K562 (cell line): ENCODE results near the gene CCDC71L. TPM values are rescaled to one million over a fixed set of nuclear protein-coding genes. Genes with fewer than 3 reads are reported as not detected.

Experiments used
- BCOR ChIP-seq: fragments of 450-650 bp; IDR thresholded peaks from 2 replicates; pipeline ENCODE4 v1.6.1; 2016
- CC2D1A ChIP-seq: fragments of 450-650 bp; IDR thresholded peaks from 2 replicates; pipeline ENCODE4 v1.6.1; 2017; ENCODE audit warnings: mild to moderate bottlenecking
- CCNT2 ChIP-seq: IDR thresholded peaks from 2 replicates; pipeline ENCODE4 v1.6.1; 2011; ENCODE audit warnings: borderline replicate concordance, low read depth, mild to moderate bottlenecking, moderate library complexity, mixed read lengths, low read length; ENCODE audit not compliant: insufficient read length; ENCODE audit errors: extremely low read depth
- DACH1 ChIP-seq: fragments of 450-650 bp; IDR thresholded peaks from 2 replicates; pipeline ENCODE4 v1.6.1; 2018; ENCODE audit not compliant: partially characterized antibody
- ESRRA ChIP-seq: fragments of 450-650 bp; IDR thresholded peaks from 2 replicates; pipeline ENCODE4 v1.6.1; 2014; ENCODE audit warnings: low read depth, mild to moderate bottlenecking, moderate library complexity, borderline replicate concordance
- GABPA ChIP-seq: fragments of 200-800 bp; sonication (Bioruptor generic); conservative IDR thresholded peaks from 2 replicates; pipeline ENCODE4 v1.6.1; 2016; ENCODE audit warnings: low read depth, missing genetic modification characterization, missing compliant biosample characterization
- GABPB1 ChIP-seq: sonication (generic); formaldehyde crosslinking; IDR thresholded peaks from 2 replicates; pipeline ENCODE4 v1.8.0; 2022; ENCODE audit warnings: mild to moderate bottlenecking, missing genetic modification reagents
- GATA2 ChIP-seq: sonication (generic); formaldehyde crosslinking; IDR thresholded peaks from 2 replicates; pipeline ENCODE4 v1.4.0; 2020; ENCODE audit warnings: mild to moderate bottlenecking, missing genetic modification reagents
- GATAD2B ChIP-seq: fragments of 450-650 bp; IDR thresholded peaks from 2 replicates; pipeline ENCODE4 v1.6.1; 2017; ENCODE audit warnings: mild to moderate bottlenecking, borderline replicate concordance
- HDAC2 ChIP-seq: fragments of 450-650 bp; IDR thresholded peaks from 2 replicates; pipeline ENCODE4 v1.6.1; 2016; ENCODE audit warnings: mild to moderate bottlenecking
- L3MBTL2 ChIP-seq: fragments of 450-650 bp; IDR thresholded peaks from 2 replicates; pipeline ENCODE4 v1.6.1; 2016; ENCODE audit warnings: mild to moderate bottlenecking, moderate library complexity
- MTA1 ChIP-seq: fragments of 450-650 bp; IDR thresholded peaks from 2 replicates; pipeline ENCODE4 v1.6.1; 2017; ENCODE audit warnings: borderline replicate concordance
- NCOA4 ChIP-seq: fragments of 450-650 bp; IDR thresholded peaks from 2 replicates; pipeline ENCODE4 v1.6.1; 2018; ENCODE audit warnings: mild to moderate bottlenecking; ENCODE audit not compliant: partially characterized antibody
- NFRKB ChIP-seq: fragments of 450-650 bp; IDR thresholded peaks from 2 replicates; pipeline ENCODE4 v1.6.1; 2016; ENCODE audit warnings: low read depth
- NR2C1 ChIP-seq, 2 experiments: fragments of 450-650 bp; IDR thresholded peaks; 2 replicates each; pipeline ENCODE4 v1.6.1; 2017; ENCODE audit warnings: mild to moderate bottlenecking in 2 of 2, antibody characterized with exemption in 1 of 2, inconsistent platforms in 1 of 2, missing compliant biosample characterization in 1 of 2, missing genetic modification characterization in 1 of 2
- PKNOX1 ChIP-seq: fragments of 450-650 bp; IDR thresholded peaks from 2 replicates; pipeline ENCODE4 v1.6.1; 2016
- RCOR1 ChIP-seq, 2 experiments: IDR thresholded peaks; 2 replicates each; pipeline ENCODE4 v1.6.1; 2012; ENCODE audit warnings: low read depth in 2 of 2, low read length in 2 of 2, borderline replicate concordance in 1 of 2, improper control_type of control experiment in 1 of 2
- SMARCC2 ChIP-seq: fragments of 450-650 bp; IDR thresholded peaks from 2 replicates; pipeline ENCODE4 v1.6.1; 2017; ENCODE audit warnings: antibody characterized with exemption, moderate library complexity, mild to moderate bottlenecking, low read depth
- SP1 ChIP-seq: sonication (generic); formaldehyde crosslinking; IDR thresholded peaks from 2 replicates; pipeline ENCODE4 v1.8.1; 2022; ENCODE audit warnings: mild to moderate bottlenecking, missing genetic modification reagents
- TARDBP ChIP-seq: fragments of 450-650 bp; IDR thresholded peaks from 2 replicates; pipeline ENCODE4 v1.6.1; 2016
- TCF3 ChIP-seq: sonication (generic); formaldehyde crosslinking; IDR thresholded peaks from 2 replicates; pipeline ENCODE4 v1.4.0; 2020; ENCODE audit warnings: mild to moderate bottlenecking, missing genetic modification reagents
- TEAD4 ChIP-seq, 2 experiments: sonication (generic) in 1 of 2; formaldehyde crosslinking in 1 of 2; IDR thresholded peaks; 2 replicates each; pipeline versions ENCODE4 v1.6.1 to v1.8.0; 2012 to 2022; ENCODE audit warnings: borderline replicate concordance in 1 of 2, inconsistent platforms in 1 of 2, low read length in 1 of 2, mild to moderate bottlenecking in 1 of 2, missing genetic modification reagents in 1 of 2
- ZNF175 ChIP-seq: fragments of 200-800 bp; sonication (Bioruptor generic); IDR thresholded peaks from 2 replicates; pipeline ENCODE4 v1.6.1; 2016; ENCODE audit warnings: low read depth, mild to moderate bottlenecking, missing genetic modification characterization, missing compliant biosample characterization
- polyA plus RNA-seq, 8 experiments: library from polyadenylated mRNA; depleted of rRNA in 4 of 8; stranded (reverse) in 5 of 8; unstranded in 3 of 8; fragments of >200 nt; fragmentation: Nextera tagmentation in 2 of 8; fragmentation: Illumina TruSeq in 1 of 8; extraction: Ambion mirVana in 2 of 8; extraction: Trizol in 1 of 8; gene quantifications; 2 replicates each; pipeline versions ENCODE4 v1.2.1 to v1.2.3, GENCODE V29; 2011 to 2014; ENCODE audit warnings: inconsistent platforms in 1 of 8, missing spikeins in 1 of 8
- total RNA-seq, 7 experiments: library from RNA; depleted of rRNA in 6 of 7; stranded (reverse); fragments of >200 nt in 6 of 7; fragmentation: Illumina TruSeq in 2 of 7; extraction: Trizol in 2 of 7; gene quantifications; 2 replicates each; pipeline versions ENCODE4 v1.2.1 to v1.2.3, GENCODE V29; 2011 to 2021; ENCODE audit warnings: low replicate concordance in 1 of 7
- TF ChIP-seq, protein P1 (sequence below): sonication (generic); formaldehyde crosslinking; IDR thresholded peaks from 2 replicates; pipeline ENCODE4 v1.8.0; 2022; ENCODE audit warnings: mild to moderate bottlenecking, missing genetic modification reagents, borderline replicate concordance
- TF ChIP-seq, protein P2 (sequence below): sonication (generic); formaldehyde crosslinking; IDR thresholded peaks from 2 replicates; pipeline ENCODE4 v1.8.1; 2022; ENCODE audit warnings: missing genetic modification reagents

CCDC71L gene
- total and polyA plus RNA-seq, 9 of the 15 experiments (the other 6 are each of a cell fraction or from before 2014, with no cell fraction given): 5.7 to 108 (median 25.4) TPM

GRCh38 chr7:106679153-106679931 is 18.4 kb upstream of the CCDC71L start (continued):
- TF ChIP-seq HDAC2: peak; percentile 89
- peak; percentile 94 for TF ChIP-seq MTA1
- peak; percentile 48 for TF ChIP-seq TCF3 (CRISPR knock-in tag)
- peak; percentile 62; the same call in 1 of the 2 replicates for TF ChIP-seq TEAD4 (IDR thresholded peaks at IDR 0.05; ENCODE audit: low read length)
- no peak for TF ChIP-seq TEAD4 (CRISPR knock-in tag; IDR thresholded peaks at IDR 0.05; ENCODE audit: borderline replicate concordance)
- TF ChIP-seq SMARCC2: peak; percentile 92
- TF ChIP-seq GATAD2B: peak; percentile 87
- TF ChIP-seq GATA2 (CRISPR knock-in tag): peak; percentile 93
- TF ChIP-seq RCOR1 (IDR thresholded peaks at IDR 0.05; ENCODE audit: borderline replicate concordance in 1 of 2, low read depth in 2 of 2, low read length in 2 of 2): peak in 1 of 2 experiments; percentile 79; a peak in 2 of 4 replicates
- peak; percentile 58; the same call in 1 of the 2 replicates for TF ChIP-seq L3MBTL2
- peak; percentile 12; the same call in 1 of the 2 replicates for TF ChIP-seq GABPA
- TF ChIP-seq TARDBP: no peak
- TF ChIP-seq ZNF175 (CRISPR knock-in tag): peak; percentile 73
- peak; percentile 76 for TF ChIP-seq NR2C1 (IDR thresholded peaks at IDR 0.05)
- TF ChIP-seq NR2C1 (tag; IDR thresholded peaks at IDR 0.05): peak; percentile 78
- 0 out of 2 replicates have a peak, but pooled peaks have one; percentile 37 for TF ChIP-seq GABPB1 (CRISPR knock-in tag)
- peak; percentile 63 for TF ChIP-seq NFRKB
- TF ChIP-seq PKNOX1: peak; percentile 77
- TF ChIP-seq ESRRA: peak; percentile 69; the same call in 1 of the 2 replicates
- TF ChIP-seq, protein P1, sequence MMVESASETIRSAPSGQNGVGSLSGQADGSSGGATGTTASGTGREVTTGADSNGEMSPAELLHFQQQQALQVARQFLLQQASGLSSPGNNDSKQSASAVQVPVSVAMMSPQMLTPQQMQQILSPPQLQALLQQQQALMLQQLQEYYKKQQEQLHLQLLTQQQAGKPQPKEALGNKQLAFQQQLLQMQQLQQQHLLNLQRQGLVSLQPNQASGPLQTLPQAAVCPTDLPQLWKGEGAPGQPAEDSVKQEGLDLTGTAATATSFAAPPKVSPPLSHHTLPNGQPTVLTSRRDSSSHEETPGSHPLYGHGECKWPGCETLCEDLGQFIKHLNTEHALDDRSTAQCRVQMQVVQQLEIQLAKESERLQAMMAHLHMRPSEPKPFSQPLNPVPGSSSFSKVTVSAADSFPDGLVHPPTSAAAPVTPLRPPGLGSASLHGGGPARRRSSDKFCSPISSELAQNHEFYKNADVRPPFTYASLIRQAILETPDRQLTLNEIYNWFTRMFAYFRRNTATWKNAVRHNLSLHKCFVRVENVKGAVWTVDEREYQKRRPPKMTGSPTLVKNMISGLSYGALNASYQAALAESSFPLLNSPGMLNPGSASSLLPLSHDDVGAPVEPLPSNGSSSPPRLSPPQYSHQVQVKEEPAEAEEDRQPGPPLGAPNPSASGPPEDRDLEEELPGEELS: no peak
- no peak for TF ChIP-seq NCOA4
- TF ChIP-seq, protein P2, sequence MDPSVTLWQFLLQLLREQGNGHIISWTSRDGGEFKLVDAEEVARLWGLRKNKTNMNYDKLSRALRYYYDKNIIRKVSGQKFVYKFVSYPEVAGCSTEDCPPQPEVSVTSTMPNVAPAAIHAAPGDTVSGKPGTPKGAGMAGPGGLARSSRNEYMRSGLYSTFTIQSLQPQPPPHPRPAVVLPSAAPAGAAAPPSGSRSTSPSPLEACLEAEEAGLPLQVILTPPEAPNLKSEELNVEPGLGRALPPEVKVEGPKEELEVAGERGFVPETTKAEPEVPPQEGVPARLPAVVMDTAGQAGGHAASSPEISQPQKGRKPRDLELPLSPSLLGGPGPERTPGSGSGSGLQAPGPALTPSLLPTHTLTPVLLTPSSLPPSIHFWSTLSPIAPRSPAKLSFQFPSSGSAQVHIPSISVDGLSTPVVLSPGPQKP (CRISPR knock-in tag): no peak
- TF ChIP-seq BCOR: peak; percentile 15; the same call in 1 of the 2 replicates
- 0 out of 2 replicates have a peak, but pooled peaks have one; percentile 18 for TF ChIP-seq SP1 (CRISPR knock-in tag)
- peak; percentile 47 for TF ChIP-seq CCNT2
- peak; percentile 94 for TF ChIP-seq DACH1
- peak; percentile 82; the same call in 1 of the 2 replicates for TF ChIP-seq CC2D1A
